Measurements from ENCODE around the gene DUSP6. TPM values are rescaled to one million over a fixed set of nuclear protein-coding genes. Genes with fewer than 3 reads are reported as not detected.
"Not testable (repeated sequence)": the region's sequence is repeated elsewhere in the genome, so short reads cannot be mapped to it uniquely, and the experiment has no call there.

The DUSP6 gene
- total and polyA plus RNA-seq, 2 of the 8 experiments (the other 6 are each of a cell fraction or from before 2014, with no cell fraction given): 99.3 to 179 TPM

DNA sequence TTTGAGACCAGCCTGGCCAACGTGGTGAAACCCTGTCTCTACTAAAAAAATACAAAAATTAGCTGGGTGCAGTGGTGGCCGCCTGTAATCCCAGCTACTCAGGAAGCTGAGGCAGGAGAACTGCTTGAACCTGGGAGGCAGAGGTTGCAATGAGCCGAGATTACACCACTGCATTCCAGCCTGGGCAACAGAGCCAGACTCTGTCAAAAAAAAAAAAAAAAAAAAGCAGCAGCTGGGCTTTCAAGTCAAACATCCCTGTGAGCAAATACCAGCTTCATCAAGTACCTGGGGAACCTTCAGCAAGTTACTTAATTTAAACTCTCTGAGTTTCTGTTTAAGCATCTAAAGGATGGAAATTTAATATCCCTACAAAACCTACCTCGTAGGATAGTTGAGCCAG is 15.2 kb downstream of the DUSP6 start:
- CTCF ChIA-PET (ENCODE audit: partially characterized antibody): interaction anchor here (0.8 kb wide), 1 partner anchor 122 kb away, joined by 3 read pairs; no protein-coding TSS in a partner anchor
- FAIRE-seq: not testable (repeated sequence)

More for the DNA sequence above, 15.2 kb downstream of the DUSP6 start:
- H3K14ac ChIP-seq (ENCODE audit: insufficient read length); H3K4me2 ChIP-seq (ENCODE audit: insufficient read depth in 1 of 2, low read depth in 2 of 2, low read length in 2 of 2); H3K79me1 ChIP-seq (ENCODE audit: low read depth, low read length); H2BK20ac ChIP-seq (ENCODE audit: low read length); H3K56ac ChIP-seq (replicated peaks; ENCODE audit: insufficient read length, low read depth, low read length); H3K23ac ChIP-seq (ENCODE audit: insufficient read length); H3K9ac ChIP-seq (replicated peaks in 1 of 4; ENCODE audit: extremely low read depth in 1 of 4, low read depth in 3 of 4, low read length in 3 of 4); H4K20me1 ChIP-seq (replicated peaks in 1 of 2; ENCODE audit: control insufficient read depth in 1 of 2, insufficient read depth in 2 of 2, low read length in 2 of 2); H3K79me2 ChIP-seq (ENCODE audit: control insufficient read depth in 1 of 2, insufficient read depth in 2 of 2, low read length in 2 of 2); H2BK5ac ChIP-seq (ENCODE audit: low read depth, low read length); H3K27me3 ChIP-seq (replicated peaks in 1 of 4; ENCODE audit: control insufficient read depth in 3 of 4, extremely low read depth in 1 of 4, insufficient read depth in 3 of 4, low read length in 3 of 4); H3K9me3 ChIP-seq (ENCODE audit: insufficient read depth in 2 of 2, low read depth in 1 of 2, low read length in 1 of 2); H2BK120ac ChIP-seq (replicated peaks; ENCODE audit: low read depth, low read length); DNase-seq (ENCODE audit: low read depth in 1 of 2, low spot score in 2 of 2); H3K18ac ChIP-seq (ENCODE audit: extremely low read depth, low read length); H3K4me1 ChIP-seq (replicated peaks in 1 of 4; ENCODE audit: control insufficient read depth in 3 of 4, insufficient read depth in 4 of 4, low read length in 3 of 4); H4K91ac ChIP-seq (replicated peaks; ENCODE audit: insufficient read length, low read length); H3K4ac ChIP-seq (replicated peaks; ENCODE audit: insufficient read length, low read depth, low read length); H3K23me2 ChIP-seq (ENCODE audit: low read depth, low read length); H4K8ac ChIP-seq (ENCODE audit: extremely low read depth, insufficient read depth, low read length); H2AFZ ChIP-seq (ENCODE audit: low read length); H3K27ac ChIP-seq (ENCODE audit: low read depth, low read length); H2BK12ac ChIP-seq (ENCODE audit: low read depth, low read length); H2BK15ac ChIP-seq (ENCODE audit: low read length); H3K36me3 ChIP-seq (ENCODE audit: control insufficient read depth in 2 of 4, insufficient read depth in 4 of 4, low read length in 3 of 4); H3K4me3 ChIP-seq (ENCODE audit: extremely low read depth in 1 of 4, insufficient read depth in 2 of 4, low read depth in 3 of 4, low read length in 4 of 4); H4K5ac ChIP-seq (ENCODE audit: insufficient read length, low read depth, low read length); H2AK5ac ChIP-seq (ENCODE audit: low read depth, low read length): not testable (repeated sequence)
- WGBS, 2 experiments (ENCODE audit: extremely low coverage in 1 of 2, insufficient coverage in 1 of 2, insufficient read length in 1 of 2, insufficient replicate concordance in 2 of 2, low coverage in 1 of 2, low lambda C conversion rate in 2 of 2, missing lambda C conversion rate in 1 of 2): 96% methylated on average over 4 of the region's 4 CpGs; no CpG with 5 or more reads in 1 of the 2 experiments
- POLR2A ChIA-PET (ENCODE audit: partially characterized antibody): interaction anchor here (1.2 kb wide), 1 partner anchor 14 kb away, joined by 4 read pairs; no protein-coding TSS in a partner anchor
